Hepatocyte (in vitro differentiated cells): ENCODE results near the gene SRBD1. TPM values are rescaled to one million over a fixed set of nuclear protein-coding genes. Genes with fewer than 3 reads are reported as not detected.

Source experiments
- DNase-seq: peaks from one replicate; pipeline ENCODE4 v3.0.0-alpha.2; 2016; ENCODE audit warnings: low spot score
- H2AFZ ChIP-seq: fragments of 200-600 bp; sonication (generic); 2 replicates; pipeline ENCODE4 v1.6.0; 2016; ENCODE audit warnings: antibody characterized with exemption, mild to moderate bottlenecking
- H3K27ac ChIP-seq: fragments of 200-600 bp; sonication (generic); 2 replicates; pipeline ENCODE4 v1.5.1; 2016; ENCODE audit warnings: mild to moderate bottlenecking
- H3K27me3 ChIP-seq: fragments of 200-600 bp; sonication (generic); 2 replicates; pipeline ENCODE4 v1.6.1; 2016
- H3K36me3 ChIP-seq: fragments of 200-600 bp; sonication (generic); replicated peaks from 2 replicates; pipeline ENCODE4 v1.5.1; 2016; ENCODE audit warnings: low read depth; ENCODE audit not compliant: insufficient read depth
- H3K4me1 ChIP-seq: fragments of 200-600 bp; sonication (generic); 2 replicates; pipeline ENCODE4 v1.5.1; 2016; ENCODE audit warnings: mild to moderate bottlenecking, moderate library complexity; ENCODE audit not compliant: insufficient read depth
- H3K4me2 ChIP-seq: fragments of 200-600 bp; sonication (generic); 2 replicates; pipeline ENCODE4 v1.6.0; 2016
- H3K4me3 ChIP-seq: fragments of 200-600 bp; sonication (generic); 2 replicates; pipeline ENCODE4 v1.5.1; 2016; ENCODE audit warnings: mild to moderate bottlenecking
- H3K79me2 ChIP-seq: fragments of 200-600 bp; sonication (generic); 2 replicates; pipeline ENCODE4 v1.6.0; 2017; ENCODE audit warnings: mild to moderate bottlenecking
- H3K9me2 ChIP-seq: fragments of 200-600 bp; sonication (generic); replicated peaks from 2 replicates; pipeline ENCODE4 v1.6.0; 2017; ENCODE audit warnings: mild to moderate bottlenecking; ENCODE audit not compliant: insufficient read depth
- H3K9me3 ChIP-seq: fragments of 200-600 bp; sonication (generic); 2 replicates; pipeline ENCODE4 v1.5.1; 2016; ENCODE audit warnings: low read depth, mild to moderate bottlenecking
- H4K20me1 ChIP-seq: fragments of 200-600 bp; sonication (generic); 2 replicates; pipeline ENCODE4 v1.6.0; 2016; ENCODE audit warnings: mild to moderate bottlenecking; ENCODE audit not compliant: insufficient read depth, poor library complexity, severe bottlenecking
- CTCF ChIP-seq: fragments of 200-600 bp; sonication (generic); IDR thresholded peaks from 2 replicates; pipeline ENCODE4 v1.5.1; 2016; ENCODE audit warnings: antibody characterized with exemption, mild to moderate bottlenecking; ENCODE audit not compliant: poor library complexity
- EZH2 ChIP-seq: fragments of 200-600 bp; sonication (generic); IDR thresholded peaks from 2 replicates; pipeline ENCODE4 v1.6.1; 2016; ENCODE audit warnings: antibody characterized with exemption, mild to moderate bottlenecking, borderline replicate concordance
- EZH2phosphoT487 ChIP-seq: fragments of 200-600 bp; sonication (generic); IDR thresholded peaks from one replicate; pipeline ENCODE4 v1.6.1; 2018; ENCODE audit warnings: antibody characterized with exemption, mild to moderate bottlenecking, low read depth, moderate library complexity; ENCODE audit not compliant: unreplicated experiment, severe bottlenecking
- WGBS: methylation state at CpG from one replicate; pipeline ENCODE4 v1.1.6; 2016; ENCODE audit warnings: low lambda C conversion rate; ENCODE audit errors: missing lambda C conversion rate; 5-methylcytosine and 5-hydroxymethylcytosine counted together
- polyA plus RNA-seq: library from polyadenylated mRNA; unstranded; fragments of >200 nt; fragmentation: Nextera tagmentation; extraction: Ambion mirVana; gene quantifications from 2 replicates; pipeline ENCODE4 v1.2.1, GENCODE V29; 2016
- total RNA-seq: library from RNA; depleted of rRNA; stranded (reverse); fragments of >200 nt; gene quantifications from 2 replicates; pipeline ENCODE4 v1.2.3, GENCODE V29; 2014

SRBD1 gene
- total and polyA plus RNA-seq, 2 experiments from 2014 or later, result 6.7 to 16.6 TPM

DNA sequence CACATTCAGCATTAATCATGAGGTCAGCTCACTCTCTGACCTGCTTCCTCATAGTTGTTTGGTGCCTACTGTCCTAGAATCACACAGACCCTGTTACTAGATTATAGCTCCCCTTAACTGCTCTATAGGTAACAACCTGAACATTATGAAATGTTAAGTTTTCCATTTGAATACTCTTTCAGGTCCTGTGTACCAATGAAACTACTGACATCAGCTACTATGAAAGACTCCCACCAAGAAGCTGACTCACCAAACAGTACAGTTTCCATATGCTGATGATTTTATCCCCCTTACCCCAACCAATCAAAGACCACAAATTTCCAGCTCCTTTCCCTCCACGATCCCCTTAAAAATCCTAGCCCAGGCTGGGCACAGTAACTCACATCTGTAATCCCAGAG lies 56.3 kb downstream of the SRBD1 start:
- Histone ChIP-seq H3K27ac (no peak overlapping the region), H3K27me3 (no peaks in the 10 kb centered on the region), H4K20me1 (no peaks in the 10 kb centered on the region), H3K9me2 (no peaks in the 10 kb centered on the region), H3K4me2 (no peak overlapping the region), H3K79me2 (no peaks in the 10 kb centered on the region), H2AFZ (no peak overlapping the region), H3K4me1 (no peaks in the 10 kb centered on the region), H3K9me3 (no peaks in the 10 kb centered on the region), H3K36me3 (no peaks in the 10 kb centered on the region), H3K4me3 (no peak overlapping the region)
- TF ChIP-seq EZH2, result no peak
- no peak for TF ChIP-seq EZH2phosphoT487
- TF ChIP-seq CTCF, result no peak
- no peak for DNase-seq
- 100% methylated on average over 1 of the region's 1 CpG for WGBS

GRCh38 chr2:45554073-45554741 lies 56.9 kb downstream of the SRBD1 start:
- 66% methylated on average over 2 of the region's 2 CpGs for WGBS

DNA sequence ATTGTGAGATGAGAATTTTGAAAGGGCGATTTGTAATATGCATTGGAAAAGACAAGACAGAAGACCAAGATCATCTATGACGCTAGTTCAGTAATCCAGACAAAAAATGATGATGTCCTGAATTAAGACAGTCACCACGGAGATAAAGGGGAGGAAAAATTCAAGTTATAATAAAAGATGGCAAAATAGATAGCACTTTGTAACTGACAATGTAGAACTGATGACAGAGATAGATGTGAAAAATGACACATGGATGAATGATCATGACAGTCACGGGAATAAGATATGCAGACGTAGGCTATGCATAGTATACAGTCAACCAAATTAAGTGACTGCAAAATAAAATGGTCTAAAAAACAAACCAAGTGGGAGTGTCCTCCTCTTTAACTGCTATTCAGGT lies 59.2 kb downstream of the SRBD1 start:
- H3K9me2 ChIP-seq, result no peaks in the 10 kb centered on the region
- DNase-seq, result no peak
- WGBS, result 96% methylated on average over 5 of the region's 5 CpGs
- H2AFZ ChIP-seq, result no peak overlapping the region
- TF ChIP-seq CTCF (no peak), EZH2phosphoT487 (no peak), EZH2 (no peak)
- no peak overlapping the region for H3K27ac ChIP-seq
- no peaks in the 10 kb centered on the region for H3K4me1 ChIP-seq
- H3K36me3 ChIP-seq, result no peaks in the 10 kb centered on the region
- no peaks in the 10 kb centered on the region for H4K20me1 ChIP-seq
- H3K4me2 ChIP-seq, result no peak overlapping the region
- H3K4me3 ChIP-seq, result no peak overlapping the region
- no peaks in the 10 kb centered on the region for H3K27me3 ChIP-seq
- no peaks in the 10 kb centered on the region for H3K9me3 ChIP-seq
- no peaks in the 10 kb centered on the region for H3K79me2 ChIP-seq

More at GRCh38 chr2:45554073-45554741, 56.9 kb downstream of the SRBD1 start:
- H3K9me3 ChIP-seq, result no peaks in the 10 kb centered on the region
- no peak for TF ChIP-seq EZH2
- no peak for TF ChIP-seq EZH2phosphoT487
- no peak for TF ChIP-seq CTCF
- no peak for DNase-seq
- no peak overlapping the region for H3K4me3 ChIP-seq
- no peaks in the 10 kb centered on the region for H3K36me3 ChIP-seq
- H3K9me2 ChIP-seq, result no peaks in the 10 kb centered on the region
- no peak overlapping the region for H3K4me2 ChIP-seq
- H2AFZ ChIP-seq, result no peak overlapping the region
- no peaks in the 10 kb centered on the region for H3K79me2 ChIP-seq
- H3K27ac ChIP-seq, result no peak overlapping the region
- no peaks in the 10 kb centered on the region for H3K27me3 ChIP-seq
- no peaks in the 10 kb centered on the region for H3K4me1 ChIP-seq
- no peaks in the 10 kb centered on the region for H4K20me1 ChIP-seq

DNA sequence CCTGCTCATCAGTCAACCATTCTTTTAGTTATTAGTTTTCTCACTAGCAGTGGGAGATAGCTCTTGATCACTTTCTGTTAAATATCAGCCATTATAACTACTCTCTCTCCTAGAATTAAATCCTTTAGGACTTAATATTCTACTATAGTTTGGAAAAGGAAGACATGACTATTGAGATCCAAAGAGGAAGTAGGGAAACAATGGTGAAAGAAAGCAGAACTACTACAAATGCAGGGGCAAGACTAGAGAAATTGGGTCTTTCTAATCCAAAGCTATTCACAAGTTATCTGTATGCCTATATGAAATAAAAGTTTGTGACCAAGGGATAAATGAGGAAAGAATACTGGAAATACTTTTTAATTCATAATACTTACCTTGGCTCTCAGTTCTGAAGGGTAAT lies 65.1 kb downstream of the SRBD1 start:
- no peaks in the 10 kb centered on the region for H3K79me2 ChIP-seq
- TF ChIP-seq CTCF (no peak), EZH2 (no peak), EZH2phosphoT487 (no peak)
- no peaks in the 10 kb centered on the region for H3K4me1 ChIP-seq
- no peaks in the 10 kb centered on the region for H3K36me3 ChIP-seq
- no peaks in the 10 kb centered on the region for H3K9me3 ChIP-seq
- no peaks in the 10 kb centered on the region for H3K9me2 ChIP-seq
- DNase-seq, result no peak
- no peaks in the 10 kb centered on the region for H3K27me3 ChIP-seq
- H4K20me1 ChIP-seq, result no peaks in the 10 kb centered on the region
- H3K4me2 ChIP-seq, result no peak overlapping the region
- H3K4me3 ChIP-seq, result no peak overlapping the region
- H2AFZ ChIP-seq, result no peak overlapping the region
- H3K27ac ChIP-seq, result no peak overlapping the region
